HG03457 (cell line): ENCODE measurements around the gene BEX1.
"Not testable (repeated sequence)": the region's sequence is repeated elsewhere in the genome, so short reads cannot be mapped to it uniquely, and the experiment has no call there.

Experiments used
- ATAC-seq: cut with Tn5 transposase; IDR thresholded peaks from one replicate; pipeline ENCODE4 v1.9.1; 2021; ENCODE audit warnings: moderate number of reproducible peaks; ENCODE audit not compliant: unreplicated experiment

Gene BEX1

GRCh38 chrX:103063918-103064434, at the start of gene BEX1:
Gene BEX1, minus strand, starts transcription at chrX:103064171. Its CDS starts 897 bp downstream, at chrX:103063274.
- no peak for ATAC-seq

GRCh38 chrX:103109497-103109896, 45.5 kb upstream of the BEX1 start:
- not testable (repeated sequence) for ATAC-seq

GRCh38 chrX:103107836-103108235, 43.9 kb upstream of the BEX1 start:
- no peak for ATAC-seq

GRCh38 chrX:103107227-103107737, 43.3 kb upstream of the BEX1 start:
- not testable (repeated sequence) for ATAC-seq

- not testable (repeated sequence) for ATAC-seq
Observed at GRCh38 chrX:103104370-103104769, 40.4 kb upstream of the BEX1 start.

GRCh38 chrX:103103866-103104265, 39.9 kb upstream of the BEX1 start:
- ATAC-seq: not testable (repeated sequence)

GRCh38 chrX:103101299-103102042, 37.5 kb upstream of the BEX1 start:
- no peak for ATAC-seq

- no peak for ATAC-seq
Observed at GRCh38 chrX:103100484-103100883, 36.5 kb upstream of the BEX1 start.

- no peak for ATAC-seq
Observed at GRCh38 chrX:103099691-103100090, 35.7 kb upstream of the BEX1 start.

GRCh38 chrX:103098488-103098887, 34.5 kb upstream of the BEX1 start:
- no peak for ATAC-seq

- ATAC-seq: no peak
Observed at GRCh38 chrX:103092942-103093341, 29.0 kb upstream of the BEX1 start, which contains the start of gene NXF3. Gene NXF3, minus strand, starts transcription at chrX:103093143. Its CDS starts 120 bp downstream, at chrX:103093023.

- no peak for ATAC-seq
Observed at GRCh38 chrX:103081051-103081450, 17.1 kb upstream of the BEX1 start.

GRCh38 chrX:103073467-103073866, 9.5 kb upstream of the BEX1 start:
- ATAC-seq: no peak

- no peak for ATAC-seq
Observed at GRCh38 chrX:103066606-103067005, 2.6 kb upstream of the BEX1 start.

- no peak for ATAC-seq
Observed at GRCh38 chrX:103063191-103063845, 653 bp downstream of the BEX1 start.

- ATAC-seq: no peak
Observed at GRCh38 chrX:103061486-103061885, 2.5 kb downstream of the BEX1 start.

- ATAC-seq: no peak
Observed at GRCh38 chrX:103056902-103057301, 7.1 kb downstream of the BEX1 start.

GRCh38 chrX:103052625-103053024, 11.3 kb downstream of the BEX1 start:
- no peak for ATAC-seq

GRCh38 chrX:103051260-103051789, 12.6 kb downstream of the BEX1 start:
- no peak for ATAC-seq

GRCh38 chrX:103033371-103033770, 30.6 kb downstream of the BEX1 start:
- ATAC-seq: not testable (repeated sequence)

GRCh38 chrX:103017542-103017941, 46.4 kb downstream of the BEX1 start:
- ATAC-seq: no peak

- no peak for ATAC-seq
Observed at GRCh38 chrX:103012945-103013344, 51.0 kb downstream of the BEX1 start.
